GM12875 (cell line): ENCODE data around the gene TRIM23.
"Not testable (repeated sequence)": the region's sequence is repeated elsewhere in the genome, so short reads cannot be mapped to it uniquely, and the experiment has no call there.

Source experiments
- H3K4me3 ChIP-seq: one replicate; pipeline ENCODE4 v1.5.1; 2011; ENCODE audit warnings: low read depth, low read length, control low read depth
- TF ChIP-seq, protein P1 (sequence below): IDR thresholded peaks from 2 replicates; pipeline ENCODE4 v1.5.1; 2011; ENCODE audit warnings: low read depth, mild to moderate bottlenecking, control low read depth, inconsistent platforms, low read length, moderate library complexity, borderline replicate concordance; ENCODE audit not compliant: insufficient read depth

The TRIM23 gene

DNA sequence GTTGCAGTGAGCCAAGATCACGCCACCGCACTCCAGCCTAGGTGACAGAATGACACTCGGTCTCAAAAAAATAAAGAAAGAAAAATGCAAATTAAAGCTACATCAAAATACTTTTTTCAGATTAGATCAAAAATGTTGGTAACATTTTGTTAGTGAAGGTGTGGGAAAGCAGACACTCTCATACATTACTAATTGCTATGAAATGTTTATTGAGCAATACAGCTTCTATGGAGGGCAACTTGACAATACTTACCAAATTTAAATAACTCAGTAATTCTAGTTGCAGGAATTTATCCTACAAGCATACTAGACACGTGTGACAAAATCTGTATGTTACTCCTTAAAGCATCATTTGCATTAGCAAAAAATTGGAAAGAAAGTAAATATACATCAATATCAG lies 4.1 kb downstream of the TRIM23 start:
- TF ChIP-seq, protein P1, sequence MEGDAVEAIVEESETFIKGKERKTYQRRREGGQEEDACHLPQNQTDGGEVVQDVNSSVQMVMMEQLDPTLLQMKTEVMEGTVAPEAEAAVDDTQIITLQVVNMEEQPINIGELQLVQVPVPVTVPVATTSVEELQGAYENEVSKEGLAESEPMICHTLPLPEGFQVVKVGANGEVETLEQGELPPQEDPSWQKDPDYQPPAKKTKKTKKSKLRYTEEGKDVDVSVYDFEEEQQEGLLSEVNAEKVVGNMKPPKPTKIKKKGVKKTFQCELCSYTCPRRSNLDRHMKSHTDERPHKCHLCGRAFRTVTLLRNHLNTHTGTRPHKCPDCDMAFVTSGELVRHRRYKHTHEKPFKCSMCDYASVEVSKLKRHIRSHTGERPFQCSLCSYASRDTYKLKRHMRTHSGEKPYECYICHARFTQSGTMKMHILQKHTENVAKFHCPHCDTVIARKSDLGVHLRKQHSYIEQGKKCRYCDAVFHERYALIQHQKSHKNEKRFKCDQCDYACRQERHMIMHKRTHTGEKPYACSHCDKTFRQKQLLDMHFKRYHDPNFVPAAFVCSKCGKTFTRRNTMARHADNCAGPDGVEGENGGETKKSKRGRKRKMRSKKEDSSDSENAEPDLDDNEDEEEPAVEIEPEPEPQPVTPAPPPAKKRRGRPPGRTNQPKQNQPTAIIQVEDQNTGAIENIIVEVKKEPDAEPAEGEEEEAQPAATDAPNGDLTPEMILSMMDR: no peak
- no peak overlapping the region for H3K4me3 ChIP-seq

DNA sequence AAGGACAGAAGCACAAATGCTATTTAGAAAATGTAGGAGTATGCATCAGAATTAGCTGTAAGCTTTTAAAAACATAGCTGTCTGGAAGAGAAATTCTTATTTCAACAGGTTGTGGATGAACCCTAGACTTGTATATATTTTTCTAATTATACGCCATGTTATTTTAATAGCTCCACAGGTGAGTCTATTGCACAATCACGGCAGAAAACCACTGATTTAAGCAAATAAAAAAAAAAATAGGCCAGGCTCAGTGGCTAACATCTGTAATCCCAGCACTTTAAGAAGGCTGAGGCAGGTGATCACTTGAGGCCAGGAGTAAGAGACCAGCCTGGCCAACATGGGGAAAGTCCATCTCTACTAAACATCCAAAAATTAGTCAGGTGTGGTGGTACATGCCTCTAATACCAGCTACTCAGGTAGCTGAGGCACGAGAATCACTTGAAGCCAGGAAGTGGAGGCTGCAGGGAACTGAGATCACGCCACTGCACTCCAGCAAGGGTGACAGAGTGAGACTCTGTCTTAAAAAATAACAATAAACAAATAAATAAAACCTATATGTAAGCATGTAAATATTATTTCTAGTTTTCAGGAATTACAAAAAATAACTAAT lies 11.7 kb downstream of the TRIM23 start:
- no peak overlapping the region for H3K4me3 ChIP-seq
- TF ChIP-seq, protein P1: no peak

DNA sequence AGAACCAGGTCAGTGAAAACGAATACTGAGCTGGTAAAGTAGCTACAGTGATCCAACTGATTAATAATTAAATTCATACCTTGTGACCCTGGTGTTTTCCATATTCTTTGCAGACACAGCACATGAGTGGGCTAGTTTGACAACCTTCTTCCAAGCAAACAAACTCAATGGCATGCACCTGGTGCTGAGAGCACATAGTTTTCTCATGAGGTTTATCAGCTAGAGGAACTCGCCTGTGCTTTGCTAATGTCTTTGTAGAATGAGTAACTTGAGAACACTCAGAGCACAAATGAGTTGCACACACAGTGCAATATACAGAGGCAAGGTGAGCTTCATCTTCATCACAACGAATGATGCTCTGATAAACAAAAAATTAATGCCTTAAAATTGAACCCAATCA lies 12.6 kb downstream of the TRIM23 start:
- no peak overlapping the region for H3K4me3 ChIP-seq
- TF ChIP-seq, protein P1: no peak

DNA sequence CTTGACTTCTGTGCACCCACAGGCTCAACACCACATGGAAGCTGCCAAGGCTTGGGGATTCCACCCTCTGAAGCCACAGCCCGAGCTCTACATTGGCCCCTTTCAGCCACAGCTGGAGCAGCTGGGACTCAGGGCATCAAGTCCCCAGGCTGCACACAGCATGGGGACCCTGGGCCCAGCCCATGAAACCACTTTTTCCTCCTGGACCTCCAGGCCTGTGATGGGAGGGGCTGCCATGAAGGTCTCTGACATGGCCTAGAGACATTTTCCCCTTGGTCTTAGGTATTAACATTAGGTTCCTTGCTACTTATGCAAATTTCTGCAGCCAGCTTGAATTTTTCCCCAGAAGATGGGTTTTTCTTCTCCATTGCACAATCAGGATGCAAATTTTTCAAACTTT lies 22.4 kb downstream of the TRIM23 start:
- not testable (repeated sequence) for H3K4me3 ChIP-seq

DNA sequence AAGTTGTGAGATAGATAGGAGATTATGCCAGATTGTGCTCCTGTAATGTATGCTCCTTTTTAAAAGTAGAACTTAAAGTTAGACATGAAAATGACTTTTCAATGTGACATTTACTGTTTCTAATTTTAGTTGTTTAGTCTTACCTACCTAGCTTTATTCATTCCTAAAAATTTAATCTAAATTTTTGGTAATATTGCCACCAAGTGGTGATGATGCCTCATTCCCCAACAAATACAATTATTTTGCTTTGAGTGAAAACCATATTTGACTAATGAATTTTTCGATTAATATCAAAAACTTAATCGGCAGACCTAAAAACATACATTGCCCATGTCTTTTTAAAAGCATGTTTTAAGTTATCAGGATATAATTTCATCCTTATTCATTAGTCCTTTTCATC lies 35.4 kb downstream of the TRIM23 start:
- TF ChIP-seq, protein P1: no peak

DNA sequence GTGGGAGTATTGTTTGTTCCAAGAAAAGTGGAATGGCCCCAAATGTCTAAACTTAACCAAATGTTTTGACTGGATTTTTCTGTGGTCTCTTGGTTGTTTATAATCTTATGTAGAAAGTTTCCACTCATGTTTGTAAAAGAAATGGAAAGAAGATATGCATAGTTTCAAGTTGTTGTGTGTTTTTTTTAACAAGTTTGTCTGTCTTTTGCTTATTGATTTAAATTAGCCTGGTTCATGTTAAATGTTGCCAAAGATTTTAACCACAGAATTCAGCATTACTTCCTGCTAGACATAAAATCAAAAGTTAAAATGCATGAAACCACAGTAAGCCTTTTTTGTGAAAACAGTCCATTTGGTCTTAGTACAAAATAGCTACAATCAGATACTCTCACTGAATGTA lies 47.0 kb downstream of the TRIM23 start:
- TF ChIP-seq, protein P1: no peak
- H3K4me3 ChIP-seq: no peak overlapping the region

More for the DNA sequence above, 35.4 kb downstream of the TRIM23 start:
- H3K4me3 ChIP-seq: no peak overlapping the region

DNA sequence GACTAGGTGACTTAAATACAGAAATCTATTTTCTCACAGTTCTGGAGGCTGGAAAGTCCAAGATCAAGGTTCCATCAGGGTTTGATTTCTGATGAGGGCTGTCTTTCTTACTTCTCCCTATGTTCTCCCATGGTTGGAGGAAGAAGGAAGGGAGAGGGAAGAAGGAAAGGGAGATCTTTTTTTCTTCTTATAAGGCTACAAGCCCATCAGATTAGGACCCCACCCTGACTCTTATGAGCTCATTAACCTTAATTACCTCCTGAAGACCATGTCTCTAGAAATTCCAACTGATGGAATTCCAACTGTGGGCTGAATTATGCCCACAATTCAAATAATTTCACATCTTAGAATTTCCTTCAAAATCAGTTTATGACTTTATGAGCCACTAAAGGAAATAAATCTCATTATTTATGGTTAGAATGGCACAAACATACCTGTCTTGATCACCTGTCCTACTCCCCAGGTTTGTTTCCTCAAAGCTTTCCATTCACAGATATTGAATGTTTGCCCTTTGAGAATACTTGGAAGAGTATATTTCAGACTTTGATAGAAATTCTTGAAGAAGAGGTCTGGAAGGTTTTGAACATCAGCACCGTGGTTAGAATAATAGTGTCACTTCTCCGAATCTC lies 53.4 kb downstream of the TRIM23 start:
- TF ChIP-seq, protein P1: no peak
- H3K4me3 ChIP-seq: no peak overlapping the region
